GM18870 (cell line): ENCODE data around the gene EXD1.
"Not testable (repeated sequence)": the region's sequence is repeated elsewhere in the genome, so short reads cannot be mapped to it uniquely, and the experiment has no call there.

ENCODE experiments used
- ATAC-seq: cut with Tn5 transposase; IDR thresholded peaks from one replicate; pipeline ENCODE4 v1.9.1; 2021; ENCODE audit warnings: moderate library complexity; ENCODE audit not compliant: unreplicated experiment

Gene EXD1

GRCh38 chr15:41151451-41152005, 79.0 kb downstream of the EXD1 start:
- ATAC-seq, result no peak

GRCh38 chr15:41150279-41150678, 80.3 kb downstream of the EXD1 start:
- ATAC-seq, result no peak

DNA sequence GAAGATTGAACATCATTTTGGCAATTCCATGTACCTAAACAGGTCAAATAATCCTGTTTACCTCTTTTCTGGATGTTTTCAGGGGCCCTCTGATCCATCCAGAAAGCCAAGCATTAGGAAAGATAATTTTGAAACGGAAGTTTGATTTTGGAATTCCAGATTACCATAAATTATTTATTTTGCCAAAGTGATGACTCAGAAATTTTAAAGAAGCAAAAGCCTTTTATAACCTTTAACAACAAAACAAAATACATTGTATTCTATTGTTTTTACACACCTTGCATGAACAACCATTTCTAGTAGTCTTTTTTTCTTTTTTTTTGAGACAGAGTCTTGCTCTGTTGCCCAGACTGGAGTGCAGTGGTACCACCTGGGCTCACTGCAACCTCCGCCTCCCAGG, 82.5 kb downstream of the EXD1 start:
- ATAC-seq, result no peak

DNA sequence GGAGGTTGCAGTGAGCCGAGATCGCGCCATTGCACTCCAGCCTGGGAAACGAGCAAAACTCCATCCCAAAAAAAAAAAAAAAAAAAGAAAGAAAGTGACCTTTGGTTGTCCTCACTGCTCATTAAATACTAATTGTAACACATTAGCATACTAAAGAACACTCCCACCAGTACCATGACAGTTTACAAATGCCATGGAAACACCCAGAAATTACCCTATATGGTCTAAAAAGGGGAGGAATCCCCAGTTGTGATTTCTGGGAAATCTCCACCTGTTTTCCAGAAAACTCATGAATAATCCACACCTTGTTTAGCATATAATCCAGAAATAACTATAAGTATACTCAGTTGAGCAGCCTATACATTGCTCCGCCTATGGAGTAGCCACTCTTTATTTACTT, 90.9 kb downstream of the EXD1 start:
- ATAC-seq, result no peak

DNA sequence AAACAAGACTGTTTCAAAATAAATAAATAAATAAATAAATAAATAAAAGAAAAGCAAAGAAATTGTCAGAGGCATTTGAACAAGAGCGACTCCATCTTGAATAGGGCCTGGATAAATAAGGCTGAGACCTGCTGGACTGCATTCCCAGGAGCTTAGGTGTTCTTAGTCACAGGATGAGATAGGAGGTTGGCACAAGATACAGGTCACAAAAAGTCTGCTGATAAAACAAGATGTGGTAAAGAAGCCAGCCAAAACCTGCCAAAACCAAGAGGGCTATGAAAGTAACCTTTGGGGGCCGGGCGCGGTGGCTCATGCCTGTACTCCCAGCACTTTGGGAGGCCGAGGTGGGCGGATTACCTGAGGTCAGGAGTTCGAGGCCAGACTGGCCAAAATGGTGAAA, 91.4 kb downstream of the EXD1 start:
- not testable (repeated sequence) for ATAC-seq

- not testable (repeated sequence) for ATAC-seq
Measured at GRCh38 chr15:41135580-41135979, 95.0 kb downstream of the EXD1 start.

GRCh38 chr15:41133454-41133853, 97.1 kb downstream of the EXD1 start:
- ATAC-seq, result no peak
